Measurements from ENCODE around the gene FGF18. TPM values are rescaled to one million over a fixed set of nuclear protein-coding genes. Genes with fewer than 3 reads are reported as not detected.

FGF18 gene
- total and polyA plus RNA-seq, 9 of the 15 experiments (the other 6 are each of a cell fraction or from before 2014, with no cell fraction given): 0.05 to 0.18 (median 0.11) TPM; not detected in 6

GRCh38 chr5:171387970-171388815 lies 31.3 kb upstream of the FGF18 start (continued):
- TF ChIP-seq CHD7 (IDR thresholded peaks at IDR 0.05; ENCODE audit: low read depth, low read length) (no peak), ZNF184 (CRISPR knock-in tag; IDR thresholded peaks at IDR 0.05) (no peak), NEUROD1 (IDR thresholded peaks at IDR 0.05; ENCODE audit: borderline replicate concordance, low read depth, low read length, partially characterized antibody) (peak; percentile 19), CBX1 (IDR thresholded peaks at IDR 0.05; ENCODE audit: low read depth) (0 out of 2 replicates have a peak, but pooled peaks have one; percentile 30), PTTG1 (tag; IDR thresholded peaks at IDR 0.05; ENCODE audit: low read depth) (no peak), TAF1 (IDR thresholded peaks at IDR 0.05; ENCODE audit: control insufficient read depth, extremely low read depth, insufficient read depth, low read length, severe bottlenecking) (peak; percentile 39)
